Small intestine (tissue), 7 donors: Measurements from ENCODE around the gene TBXA2R. TPM values are rescaled to one million over a fixed set of nuclear protein-coding genes. Genes with fewer than 3 reads are reported as not detected.

Experiments used
- DNase-seq, 2 donors: peaks; one replicate each; pipeline versions ENCODE4 v3.0.0 to v3.0.0-alpha.2; 2013
- FAIRE-seq: peaks from 2 replicates; lab custom pipeline; 2012; peaks lifted over from hg19 to GRCh38; lab: Jason Lieb, UNC
- H3K27ac ChIP-seq, 3 donors: one replicate each; pipeline ENCODE4 v1.5.1; 2013; ENCODE audit warnings: low read length in 2 of 3, mild to moderate bottlenecking in 2 of 3, control low read depth in 1 of 3, inconsistent platforms in 1 of 3, low read depth in 1 of 3, moderate library complexity in 1 of 3
- H3K27me3 ChIP-seq, 3 donors: one replicate each; pipeline ENCODE4 v1.6.1; 2013; ENCODE audit warnings: low read length in 3 of 3, inconsistent platforms in 1 of 3; ENCODE audit not compliant: control insufficient read depth in 3 of 3, insufficient read depth in 3 of 3
- H3K36me3 ChIP-seq, 3 donors: one replicate each; pipeline ENCODE4 v1.6.1; 2013; ENCODE audit warnings: low read length in 3 of 3, inconsistent platforms in 1 of 3, low read depth in 1 of 3, mild to moderate bottlenecking in 1 of 3, moderate library complexity in 1 of 3; ENCODE audit not compliant: control insufficient read depth in 3 of 3, insufficient read depth in 2 of 3
- H3K4me1 ChIP-seq, 3 donors: one replicate each; pipeline ENCODE4 v1.6.1; 2013; ENCODE audit warnings: low read length in 2 of 3, inconsistent platforms in 1 of 3, low read depth in 1 of 3, mild to moderate bottlenecking in 1 of 3, moderate library complexity in 1 of 3; ENCODE audit not compliant: control insufficient read depth in 3 of 3, insufficient read depth in 2 of 3
- H3K4me3 ChIP-seq, 3 donors: one replicate each; pipeline ENCODE4 v1.5.1; 2013; ENCODE audit warnings: low read length in 3 of 3, control low read depth in 1 of 3, inconsistent platforms in 1 of 3, low read depth in 1 of 3, mild to moderate bottlenecking in 1 of 3, moderate library complexity in 1 of 3
- H3K9me3 ChIP-seq, 2 donors: one replicate each; pipeline ENCODE4 v1.6.1; 2013; ENCODE audit warnings: low read depth in 1 of 2, low read length in 1 of 2; ENCODE audit not compliant: control insufficient read depth in 2 of 2, insufficient read depth in 1 of 2
- WGBS, 3 donors: extraction: QIAGEN DNeasy Blood & Tissue Kit; methylation state at CpG; one replicate each; pipeline ENCODE4 v1.1.7; 2013; 5-methylcytosine and 5-hydroxymethylcytosine counted together
- polyA plus RNA-seq, 4 donors: library from polyadenylated mRNA; stranded (reverse) in 3 of 4; unstranded in 1 of 4; fragments of 200-250 nt in 3 of 4; fragments of 120-200 nt in 1 of 4; gene quantifications; one replicate each; pipeline versions ENCODE4 v1.2.1 to v1.2.3, GENCODE V29; 2013
- donor health status: healthy with polysubstance abuse.
- donor health status: control.
- donor health status: control.
- donor health status: Bipolar disorder and iron deficiency.
- donor health status: healthy.

Gene TBXA2R
- polyA plus RNA-seq, 4 donors = 1.2 to 2.1 TPM; not detected in 2

- FAIRE-seq = no peak
- WGBS, 3 donors = 15 to 35% (median 24%) methylated on average over 22 of the region's 22 CpGs
- no peaks in the 10 kb centered on the region for H3K9me3 ChIP-seq
Observed at GRCh38 chr19:3607303-3608078, 816 bp upstream of the TBXA2R start.

GRCh38 chr19:3606174-3606689, 443 bp downstream of the TBXA2R start:
- 2 to 5% (median 2%) methylated on average over 25 to 35 of the region's 35 CpGs for WGBS, 3 donors
- FAIRE-seq = no peak

More at GRCh38 chr19:3607303-3608078, 816 bp upstream of the TBXA2R start:
- Histone ChIP-seq H3K27ac (peak overlapping the region in 2 of 3 donors; percentile 5 to 58), H3K27me3 (peaks cover 0 to 38% (median 0%) of the 10 kb centered on the region in 3 donors), H3K4me3 (peak overlapping the region in 1 of 3 donors; percentile 32), H3K36me3 (peaks cover 0 to 26% (median 7%) of the 10 kb centered on the region in 3 donors), H3K4me1 (peaks cover 0 to 13% (median 0%) of the 10 kb centered on the region in 3 donors)
- DNase-seq = no peak

GRCh38 chr19:3605770-3606169, 905 bp downstream of the TBXA2R start:
- no peak for FAIRE-seq
- H3K4me1 ChIP-seq = peaks cover 0 to 13% (median 0%) of the 10 kb centered on the region in 3 donors
- peak overlapping the region in 2 of 3 donors; percentile 32 to 44 for H3K4me3 ChIP-seq

More at GRCh38 chr19:3606174-3606689, 443 bp downstream of the TBXA2R start:
- Histone ChIP-seq H3K4me1 (peaks cover 0 to 13% (median 0%) of the 10 kb centered on the region in 3 donors), H3K9me3 (no peaks in the 10 kb centered on the region), H3K4me3 (peak overlapping the region; percentile 6 to 44 (median 32)), H3K27ac (no peak overlapping the region), H3K27me3 (peaks cover 0 to 38% (median 0%) of the 10 kb centered on the region in 3 donors), H3K36me3 (peaks cover 0 to 14% (median 0%) of the 10 kb centered on the region in 3 donors)
- DNase-seq = peak; percentile 26 to 74

GRCh38 chr19:3605361-3605760, 1.3 kb downstream of the TBXA2R start:
- 61 to 74% (median 68%) methylated on average over 3 of the region's 3 CpGs for WGBS, 3 donors
- Histone ChIP-seq H3K27ac (no peak overlapping the region), H3K36me3 (peaks cover 0 to 8% (median 0%) of the 10 kb centered on the region in 3 donors), H3K9me3 (no peaks in the 10 kb centered on the region), H3K27me3 (peaks cover 0 to 38% (median 0%) of the 10 kb centered on the region in 3 donors), H3K4me3 (no peak overlapping the region), H3K4me1 (peaks cover 0 to 13% (median 0%) of the 10 kb centered on the region in 3 donors)
- no peak for DNase-seq
- no peak for FAIRE-seq

More at GRCh38 chr19:3605770-3606169, 905 bp downstream of the TBXA2R start:
- Histone ChIP-seq H3K27ac (no peak overlapping the region), H3K27me3 (peaks cover 0 to 38% (median 0%) of the 10 kb centered on the region in 3 donors), H3K36me3 (peaks cover 0 to 11% (median 0%) of the 10 kb centered on the region in 3 donors), H3K9me3 (no peaks in the 10 kb centered on the region)
- no peak for DNase-seq
- WGBS, 3 donors = 21 to 42% (median 40%) methylated on average over 5 of the region's 5 CpGs

GRCh38 chr19:3604987-3605343, 1.7 kb downstream of the TBXA2R start:
- H3K9me3 ChIP-seq = no peaks in the 10 kb centered on the region
- peaks cover 0 to 13% (median 0%) of the 10 kb centered on the region in 3 donors for H3K4me1 ChIP-seq
- H3K27ac ChIP-seq = peak overlapping the region in 1 of 3 donors; percentile 38
- no peak overlapping the region for H3K4me3 ChIP-seq
- no peak for DNase-seq
- FAIRE-seq = no peak
- peaks cover 0 to 4% (median 0%) of the 10 kb centered on the region in 3 donors for H3K36me3 ChIP-seq
- peaks cover 0 to 38% (median 0%) of the 10 kb centered on the region in 3 donors for H3K27me3 ChIP-seq
- WGBS, 3 donors = 34 to 57% (median 52%) methylated on average over 11 of the region's 11 CpGs

GRCh38 chr19:3604227-3604986, 2.3 kb downstream of the TBXA2R start:
- WGBS, 3 donors = 55 to 66% (median 60%) methylated on average over 27 of the region's 27 CpGs
- DNase-seq = no peak
- no peaks in the 10 kb centered on the region for H3K9me3 ChIP-seq
- H3K27me3 ChIP-seq = peaks cover 0 to 38% (median 0%) of the 10 kb centered on the region in 3 donors
- peak overlapping the region in 1 of 3 donors; percentile 38 for H3K27ac ChIP-seq
- H3K36me3 ChIP-seq = no peaks in the 10 kb centered on the region
- no peak for FAIRE-seq
- H3K4me3 ChIP-seq = no peak overlapping the region
- H3K4me1 ChIP-seq = peaks cover 0 to 13% (median 0%) of the 10 kb centered on the region in 3 donors

- H3K27ac ChIP-seq = peak overlapping the region in 1 of 3 donors; percentile 64
- 66 to 73% (median 71%) methylated on average over 21 to 23 of the region's 23 CpGs for WGBS, 3 donors
- FAIRE-seq (no peak), DNase-seq (no peak)
- H3K4me3 ChIP-seq = no peak overlapping the region
- H3K9me3 ChIP-seq = no peaks in the 10 kb centered on the region
- peaks cover 0 to 37% (median 0%) of the 10 kb centered on the region in 3 donors for H3K27me3 ChIP-seq
- peaks cover 0 to 13% (median 0%) of the 10 kb centered on the region in 3 donors for H3K4me1 ChIP-seq
- no peaks in the 10 kb centered on the region for H3K36me3 ChIP-seq
Observed at GRCh38 chr19:3603121-3603811, 3.4 kb downstream of the TBXA2R start.
